Panc1 (cell line): ENCODE measurements around the gene PNKD. TPM values are rescaled to one million over a fixed set of nuclear protein-coding genes. Genes with fewer than 3 reads are reported as not detected.

ENCODE experiments used
- ATAC-seq: fragments of 200-7000 bp; cut with Tn5 transposase; 2 replicates; pipeline ENCODE4 v1.9.1; 2020; ENCODE audit warnings: mild to moderate bottlenecking, moderate library complexity
- BruUV-seq: library from RNA; stranded (reverse); fragments of 400-500 nt; replicated peaks from 2 replicates; lab custom pipeline; 2021; lab: Mats Ljungman, UMichigan
- CTCF ChIA-PET: fragments of 300-600 bp; sonication (Branson Sonifier 250); formaldehyde crosslinking; loops from one replicate; lab custom pipeline; 2022; ENCODE audit warnings: antibody characterized with exemption; lab: Charles Lee
- POLR2A ChIA-PET: fragments of 300-600 bp; sonication (Branson Sonifier 250); formaldehyde crosslinking; loops from one replicate; lab custom pipeline; 2022; ENCODE audit warnings: antibody characterized with exemption; lab: Charles Lee
- DNase-seq: peaks from one replicate; pipeline ENCODE4 v3.0.0-alpha.2; 2010; ENCODE audit warnings: low read depth, low spot score
- H3K27ac ChIP-seq: 2 replicates; pipeline ENCODE4 v1.5.1; 2011; ENCODE audit warnings: mild to moderate bottlenecking, low read length, inconsistent platforms
- H3K27me3 ChIP-seq: fragments of 200-500 bp; sonication (Bioruptor generic); 2 replicates; pipeline ENCODE4 v1.6.0; 2014; ENCODE audit warnings: low read length, inconsistent platforms; ENCODE audit not compliant: control insufficient read depth, insufficient read depth
- H3K36me3 ChIP-seq: fragments of 200-500 bp; sonication (Bioruptor generic); 2 replicates; pipeline ENCODE4 v1.5.1; 2014; ENCODE audit warnings: inconsistent platforms, mild to moderate bottlenecking, low read length, moderate library complexity; ENCODE audit not compliant: control insufficient read depth, insufficient read depth
- H3K4me1 ChIP-seq: 2 replicates; pipeline ENCODE4 v1.5.1; 2011; ENCODE audit warnings: inconsistent platforms, mild to moderate bottlenecking, low read length, moderate library complexity; ENCODE audit not compliant: control insufficient read depth, insufficient read depth
- H3K4me3 ChIP-seq, 2 experiments: 2 replicates each; pipeline ENCODE4 v1.5.1; 2011 to 2012; ENCODE audit warnings: low read depth in 2 of 2, low read length in 2 of 2, mild to moderate bottlenecking in 2 of 2, inconsistent platforms in 1 of 2, moderate library complexity in 1 of 2
- H3K9me3 ChIP-seq: fragments of 200-500 bp; sonication (Bioruptor generic); 2 replicates; pipeline ENCODE4 v1.5.1; 2014; ENCODE audit warnings: low read depth, mild to moderate bottlenecking, inconsistent platforms, low read length, moderate library complexity; ENCODE audit not compliant: control insufficient read depth, insufficient read depth
- POLR2AphosphoS5 ChIP-seq: IDR thresholded peaks from 2 replicates; pipeline ENCODE4 v1.6.1; 2012; ENCODE audit warnings: mild to moderate bottlenecking, low read depth, low read length, moderate library complexity
- SIN3A ChIP-seq: IDR thresholded peaks from 2 replicates; pipeline ENCODE4 v1.6.1; 2012; ENCODE audit warnings: low read depth, mild to moderate bottlenecking, low read length, moderate library complexity, borderline replicate concordance; ENCODE audit not compliant: insufficient read depth
- TCF7L2 ChIP-seq: IDR thresholded peaks from 2 replicates; pipeline ENCODE4 v1.6.1; 2011; ENCODE audit warnings: mild to moderate bottlenecking, low read depth, low read length, inconsistent platforms
- in situ Hi-C: cut with HindIII; loops from 2 replicates; pipeline ENCODE4 v1.10.0; 2016; ENCODE audit warnings: low sequenced_read_pairs, low pct_unique_long_range_greater_than_20kb
- intact Hi-C: fragments of 100-400 bp; cut with micrococcal nuclease; formaldehyde crosslinking; loops from one replicate; pipeline ENCODE4 v1.10.0; 2022; ENCODE audit not compliant: unreplicated experiment
- total RNA-seq: library from RNA; stranded (reverse); gene quantifications from one replicate; pipeline ENCODE4 v1.2.1, GENCODE V29; 2021; ENCODE audit not compliant: unreplicated experiment
- TF ChIP-seq, protein P1 (sequence below), 2 experiments: IDR thresholded peaks; 2 replicates each; pipeline ENCODE4 v1.6.1; 2011 to 2012; ENCODE audit warnings: low read depth in 2 of 2, control low read depth in 1 of 2, low read length in 1 of 2, mild to moderate bottlenecking in 1 of 2, moderate library complexity in 1 of 2; ENCODE audit not compliant: insufficient read depth in 1 of 2
- TF ChIP-seq, protein P2 (sequence below): fragments of 450-650 bp; IDR thresholded peaks from 2 replicates; pipeline ENCODE4 v1.5.1; 2017; ENCODE audit warnings: mild to moderate bottlenecking

The PNKD gene
- total RNA-seq, 1 experiment from 2014 or later: 49.0 TPM

GRCh38 chr2:218329027-218329825, 58.9 kb downstream of the PNKD start:
- ATAC-seq (peak; percentile 27; the same call in 1 of the 2 replicates), DNase-seq (no peak)
- H3K4me1 ChIP-seq: peaks cover 1% of the 10 kb centered on the region; the same call in 1 of the 2 replicates
- in situ Hi-C loops (no loop called here), intact Hi-C loops (no loop called here)
- CTCF ChIA-PET: no interaction called here
- POLR2A ChIA-PET: interaction anchor here (0.5 kb wide), 1 partner anchor 202 kb away, joined by 3 read pairs; no protein-coding TSS in a partner anchor
- TF ChIP-seq POLR2AphosphoS5: no peak
- H3K9me3 ChIP-seq: no peaks in the 10 kb centered on the region
- H3K27ac ChIP-seq: no peak overlapping the region
- no peaks in the 10 kb centered on the region for H3K27me3 ChIP-seq
- BruUV-seq: no TSS peak
- no peaks in the 10 kb centered on the region for H3K36me3 ChIP-seq
- no peak overlapping the region for H3K4me3 ChIP-seq

GRCh38 chr2:218329826-218330593, 59.7 kb downstream of the PNKD start:
- ChIA-PET POLR2A (interaction anchor here (0.5 kb wide), 1 partner anchor 201 kb away, joined by 3 read pairs; no protein-coding TSS in a partner anchor), CTCF (no interaction called here)
- DNase-seq (no peak), ATAC-seq (no peak)
- Histone ChIP-seq H3K27me3 (no peaks in the 10 kb centered on the region), H3K36me3 (no peaks in the 10 kb centered on the region), H3K9me3 (no peaks in the 10 kb centered on the region), H3K27ac (no peak overlapping the region), H3K4me1 (no peaks in the 10 kb centered on the region), H3K4me3 (no peak overlapping the region)
- no peak for TF ChIP-seq POLR2AphosphoS5
- no TSS peak for BruUV-seq
- intact Hi-C loops (no loop called here), in situ Hi-C loops (no loop called here)

DNA sequence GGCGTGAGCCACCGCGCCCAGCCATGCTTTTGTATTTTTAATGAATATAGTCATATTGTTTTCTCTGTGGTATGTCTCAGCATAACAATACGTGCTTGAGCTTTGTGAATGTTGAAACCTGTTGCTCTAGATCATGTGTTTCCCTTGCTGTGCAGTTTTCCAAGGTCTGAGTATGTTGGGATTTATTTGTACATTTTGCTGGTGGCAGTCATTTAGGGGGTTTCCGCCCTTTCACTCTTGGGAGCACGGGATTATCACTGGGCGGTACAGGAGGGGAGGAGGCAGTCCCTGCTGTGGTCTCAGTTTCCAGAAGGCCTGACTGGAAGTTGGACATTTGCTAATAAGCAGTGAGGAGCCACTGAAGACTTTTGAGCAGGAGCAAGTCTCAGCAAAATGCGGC, 61.4 kb downstream of the PNKD start:
- Histone ChIP-seq H3K27ac (no peak overlapping the region), H3K27me3 (no peaks in the 10 kb centered on the region), H3K4me3 (no peak overlapping the region), H3K9me3 (no peaks in the 10 kb centered on the region), H3K4me1 (no peaks in the 10 kb centered on the region), H3K36me3 (no peaks in the 10 kb centered on the region)
- in situ Hi-C loops: no loop called here
- TF ChIP-seq, protein P1, sequence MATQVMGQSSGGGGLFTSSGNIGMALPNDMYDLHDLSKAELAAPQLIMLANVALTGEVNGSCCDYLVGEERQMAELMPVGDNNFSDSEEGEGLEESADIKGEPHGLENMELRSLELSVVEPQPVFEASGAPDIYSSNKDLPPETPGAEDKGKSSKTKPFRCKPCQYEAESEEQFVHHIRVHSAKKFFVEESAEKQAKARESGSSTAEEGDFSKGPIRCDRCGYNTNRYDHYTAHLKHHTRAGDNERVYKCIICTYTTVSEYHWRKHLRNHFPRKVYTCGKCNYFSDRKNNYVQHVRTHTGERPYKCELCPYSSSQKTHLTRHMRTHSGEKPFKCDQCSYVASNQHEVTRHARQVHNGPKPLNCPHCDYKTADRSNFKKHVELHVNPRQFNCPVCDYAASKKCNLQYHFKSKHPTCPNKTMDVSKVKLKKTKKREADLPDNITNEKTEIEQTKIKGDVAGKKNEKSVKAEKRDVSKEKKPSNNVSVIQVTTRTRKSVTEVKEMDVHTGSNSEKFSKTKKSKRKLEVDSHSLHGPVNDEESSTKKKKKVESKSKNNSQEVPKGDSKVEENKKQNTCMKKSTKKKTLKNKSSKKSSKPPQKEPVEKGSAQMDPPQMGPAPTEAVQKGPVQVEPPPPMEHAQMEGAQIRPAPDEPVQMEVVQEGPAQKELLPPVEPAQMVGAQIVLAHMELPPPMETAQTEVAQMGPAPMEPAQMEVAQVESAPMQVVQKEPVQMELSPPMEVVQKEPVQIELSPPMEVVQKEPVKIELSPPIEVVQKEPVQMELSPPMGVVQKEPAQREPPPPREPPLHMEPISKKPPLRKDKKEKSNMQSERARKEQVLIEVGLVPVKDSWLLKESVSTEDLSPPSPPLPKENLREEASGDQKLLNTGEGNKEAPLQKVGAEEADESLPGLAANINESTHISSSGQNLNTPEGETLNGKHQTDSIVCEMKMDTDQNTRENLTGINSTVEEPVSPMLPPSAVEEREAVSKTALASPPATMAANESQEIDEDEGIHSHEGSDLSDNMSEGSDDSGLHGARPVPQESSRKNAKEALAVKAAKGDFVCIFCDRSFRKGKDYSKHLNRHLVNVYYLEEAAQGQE (IDR thresholded peaks at IDR 0.05; ENCODE audit: insufficient read depth in 1 of 2, low read depth in 2 of 2, low read length in 1 of 2): no peak
- TF ChIP-seq, protein P2, sequence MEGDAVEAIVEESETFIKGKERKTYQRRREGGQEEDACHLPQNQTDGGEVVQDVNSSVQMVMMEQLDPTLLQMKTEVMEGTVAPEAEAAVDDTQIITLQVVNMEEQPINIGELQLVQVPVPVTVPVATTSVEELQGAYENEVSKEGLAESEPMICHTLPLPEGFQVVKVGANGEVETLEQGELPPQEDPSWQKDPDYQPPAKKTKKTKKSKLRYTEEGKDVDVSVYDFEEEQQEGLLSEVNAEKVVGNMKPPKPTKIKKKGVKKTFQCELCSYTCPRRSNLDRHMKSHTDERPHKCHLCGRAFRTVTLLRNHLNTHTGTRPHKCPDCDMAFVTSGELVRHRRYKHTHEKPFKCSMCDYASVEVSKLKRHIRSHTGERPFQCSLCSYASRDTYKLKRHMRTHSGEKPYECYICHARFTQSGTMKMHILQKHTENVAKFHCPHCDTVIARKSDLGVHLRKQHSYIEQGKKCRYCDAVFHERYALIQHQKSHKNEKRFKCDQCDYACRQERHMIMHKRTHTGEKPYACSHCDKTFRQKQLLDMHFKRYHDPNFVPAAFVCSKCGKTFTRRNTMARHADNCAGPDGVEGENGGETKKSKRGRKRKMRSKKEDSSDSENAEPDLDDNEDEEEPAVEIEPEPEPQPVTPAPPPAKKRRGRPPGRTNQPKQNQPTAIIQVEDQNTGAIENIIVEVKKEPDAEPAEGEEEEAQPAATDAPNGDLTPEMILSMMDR: no peak
- no peak for TF ChIP-seq POLR2AphosphoS5
- TF ChIP-seq SIN3A: no peak
- TF ChIP-seq TCF7L2: no peak
- ChIA-PET POLR2A (no interaction called here), CTCF (no interaction called here)
- intact Hi-C loops: no loop called here
- DNase-seq: no peak
- no TSS peak for BruUV-seq
- ATAC-seq: no peak
